GM23338 (cell line): ENCODE data around the gene DDX39B. TPM values are rescaled to one million over a fixed set of nuclear protein-coding genes. Genes with fewer than 3 reads are reported as not detected.

Experiments used
- ATAC-seq: fragments of 200-7000 bp; cut with Tn5 transposase; 3 replicates; pipeline ENCODE4 v1.9.1; 2020
- DNase-seq: peaks from one replicate; pipeline ENCODE4 v3.0.0-alpha.2; 2015; ENCODE audit warnings: low spot score
- H2AFZ ChIP-seq: fragments of 200-600 bp; sonication (generic); 2 replicates; pipeline ENCODE4 v1.8.0; 2016; ENCODE audit warnings: antibody characterized with exemption, mild to moderate bottlenecking, moderate library complexity
- H3F3A ChIP-seq: fragments of 200-600 bp; sonication (generic); replicated peaks from 2 replicates; pipeline ENCODE4 v1.8.0; 2017; ENCODE audit warnings: antibody characterized with exemption, mixed run types, low read depth
- H3K27ac ChIP-seq: fragments of 200-600 bp; sonication (generic); 2 replicates; pipeline ENCODE4 v1.6.1; 2016; ENCODE audit warnings: low read depth
- H3K27me3 ChIP-seq: fragments of 200-600 bp; sonication (generic); 2 replicates; pipeline ENCODE4 v1.8.0; 2016; ENCODE audit warnings: mild to moderate bottlenecking, mixed run types, moderate library complexity; ENCODE audit not compliant: insufficient read depth
- H3K36me3 ChIP-seq: fragments of 200-600 bp; sonication (generic); 2 replicates; pipeline ENCODE4 v1.8.0; 2016; ENCODE audit warnings: mild to moderate bottlenecking; ENCODE audit not compliant: insufficient read depth
- H3K4me1 ChIP-seq: fragments of 200-600 bp; sonication (generic); 2 replicates; pipeline ENCODE4 v1.8.0; 2016; ENCODE audit warnings: mild to moderate bottlenecking, moderate library complexity; ENCODE audit not compliant: insufficient read depth
- H3K4me2 ChIP-seq: fragments of 200-600 bp; sonication (generic); 2 replicates; pipeline ENCODE4 v1.7.1; 2017; ENCODE audit warnings: mixed run types
- H3K4me3 ChIP-seq: fragments of 200-600 bp; sonication (generic); 2 replicates; pipeline ENCODE4 v1.6.1; 2016; ENCODE audit warnings: mixed run types
- H3K79me2 ChIP-seq: fragments of 200-600 bp; sonication (generic); replicated peaks from 2 replicates; pipeline ENCODE4 v1.8.0; 2017; ENCODE audit warnings: mild to moderate bottlenecking; ENCODE audit not compliant: insufficient read depth
- H3K9me2 ChIP-seq: fragments of 200-600 bp; sonication (generic); 2 replicates; pipeline ENCODE4 v1.8.0; 2017; ENCODE audit not compliant: insufficient read depth
- H4K20me1 ChIP-seq: fragments of 200-600 bp; sonication (generic); replicated peaks from 2 replicates; pipeline ENCODE4 v1.8.0; 2017; ENCODE audit warnings: mild to moderate bottlenecking; ENCODE audit not compliant: insufficient read depth
- H3K27ac Mint-ChIP-seq: 2 replicates; pipeline ENCODE4 v1.8.0; 2020; ENCODE audit warnings: inconsistent platforms, mild to moderate bottlenecking, moderate library complexity, mixed read lengths
- H3K27me3 Mint-ChIP-seq: 3 replicates; pipeline ENCODE4 v1.8.0; 2022; ENCODE audit warnings: low read depth, mild to moderate bottlenecking, moderate library complexity, mixed read lengths, inconsistent platforms; ENCODE audit not compliant: insufficient read depth, poor library complexity
- H3K36me3 Mint-ChIP-seq: 3 replicates; pipeline ENCODE4 v1.8.0; 2021; ENCODE audit warnings: low read depth, mild to moderate bottlenecking, inconsistent platforms, moderate library complexity, mixed read lengths
- H3K4me1 Mint-ChIP-seq: 3 replicates; pipeline ENCODE4 v1.8.0; 2020; ENCODE audit warnings: mild to moderate bottlenecking, inconsistent platforms, mixed read lengths
- H3K4me3 Mint-ChIP-seq: 3 replicates; pipeline ENCODE4 v1.8.0; 2021; ENCODE audit warnings: moderate library complexity, mild to moderate bottlenecking, inconsistent platforms, mixed read lengths
- H3K9me3 Mint-ChIP-seq: 3 replicates; pipeline ENCODE4 v1.8.0; 2020; ENCODE audit warnings: moderate library complexity, mild to moderate bottlenecking, inconsistent platforms, mixed read lengths
- CTCF ChIP-seq, 2 experiments: fragments of 200-600 bp in 1 of 2; sonication (generic) in 1 of 2; conservative IDR thresholded peaks; 2 replicates each; pipeline versions ENCODE4 v1.5.1 to v1.6.1; 2016 to 2017; ENCODE audit warnings: antibody characterized with exemption in 2 of 2, low read depth in 2 of 2, mild to moderate bottlenecking in 2 of 2, moderate library complexity in 1 of 2
- EZH2phosphoT487 ChIP-seq: fragments of 200-600 bp; sonication (generic); IDR thresholded peaks from one replicate; pipeline ENCODE4 v1.8.1; 2018; ENCODE audit warnings: antibody characterized with exemption; ENCODE audit not compliant: unreplicated experiment
- JUNB ChIP-seq: IDR thresholded peaks from one replicate; pipeline ENCODE4 v1.6.1; 2016; ENCODE audit warnings: antibody characterized with exemption; ENCODE audit not compliant: unreplicated experiment
- NANOG ChIP-seq: IDR thresholded peaks from 2 replicates; pipeline ENCODE4 v1.6.1; 2016; ENCODE audit warnings: antibody characterized with exemption, borderline replicate concordance
- REST ChIP-seq: IDR thresholded peaks from one replicate; pipeline ENCODE4 v1.6.1; 2018; ENCODE audit warnings: antibody characterized with exemption; ENCODE audit not compliant: unreplicated experiment
- ZNF114 ChIP-seq: fragments of 250-450 bp; sonication (Bioruptor Pico); IDR thresholded peaks from 2 replicates; pipeline ENCODE4 v1.5.0; 2020; ENCODE audit warnings: mild to moderate bottlenecking, moderate library complexity
- ZNF331 ChIP-seq: fragments of 250-450 bp; sonication (Bioruptor Pico); IDR thresholded peaks from 2 replicates; pipeline ENCODE4 v1.5.0; 2020; ENCODE audit warnings: low read depth, mild to moderate bottlenecking, moderate library complexity
- polyA plus RNA-seq: library from polyadenylated mRNA; unstranded; fragments of >200 nt; fragmentation: Nextera tagmentation; extraction: Ambion mirVana; gene quantifications from 2 replicates; pipeline ENCODE4 v1.2.1, GENCODE V29; 2016
- small RNA-seq: library from RNA; depleted of rRNA; stranded (forward); fragments of <200 nt; gene quantifications from one replicate; pipeline ENCODE3, GENCODE V24; 2014; ENCODE audit warnings: low replicate concordance
- total RNA-seq: library from RNA; depleted of rRNA; stranded (reverse); fragments of >200 nt; shearing (Covaris generic); gene quantifications from 2 replicates; pipeline ENCODE4 v1.2.3, GENCODE V29; 2014; rRNA removed

The DDX39B gene
- total and polyA plus RNA-seq, 2 experiments from 2014 or later: 341 to 849 TPM

GRCh38 chr6:31480574-31480973 lies 61.2 kb downstream of the DDX39B start:
- Histone ChIP-seq H3K4me2 (no peak overlapping the region), H2AFZ (no peak overlapping the region), H4K20me1 (no peaks in the 10 kb centered on the region), H3K79me2 (no peaks in the 10 kb centered on the region), H3F3A (no peaks in the 10 kb centered on the region), H3K27me3 (no peaks in the 10 kb centered on the region), H3K27ac (no peak overlapping the region), H3K9me2 (no peaks in the 10 kb centered on the region), H3K4me3 (no peak overlapping the region), H3K4me1 (no peaks in the 10 kb centered on the region), H3K36me3 (no peaks in the 10 kb centered on the region)
- no peak overlapping the region for H3K27ac Mint-ChIP-seq
- no peak for ATAC-seq
- no peaks in the 10 kb centered on the region for H3K9me3 Mint-ChIP-seq
- TF ChIP-seq ZNF114 (CRISPR knock-in tag) (no peak), CTCF (conservative IDR thresholded peaks at IDR 0.05; ENCODE audit: low read depth in 2 of 2) (no peak), JUNB (no peak), EZH2phosphoT487 (no peak), ZNF331 (CRISPR knock-in tag) (no peak), REST (no peak), NANOG (no peak)
- no peak for DNase-seq
- H3K27me3 Mint-ChIP-seq: peaks cover under 1% of the 10 kb centered on the region
- no peak overlapping the region for H3K4me3 Mint-ChIP-seq
- H3K36me3 Mint-ChIP-seq: no peaks in the 10 kb centered on the region
- no peaks in the 10 kb centered on the region; the same call in 2 of the 3 replicates for H3K4me1 Mint-ChIP-seq

Small RNA genes within 50 kb of the gene (small RNA-seq; reads per million reads assigned to genes)
- gene AL663061.1 (not detected), gene RF00019 (not detected), gene SNORD117 (132 reads per million, percentile 99 among the genes with 10 or more reads in this experiment), gene SNORD84 (not detected)

Other genes starting within 250 kb of the DDX39B start
- gene HLA-B, start 184.8 kb downstream of the DDX39B start, total RNA-seq: 36.1 and 44.3 TPM in 2 replicates
- gene HLA-B, start 184.8 kb downstream of the DDX39B start, polyA plus RNA-seq: 86.0 and 102 TPM in 2 replicates
- 18.2 and 22.7 TPM in 2 replicates for gene MICA, start 138.4 kb downstream of the DDX39B start, total RNA-seq
- gene MICA, start 138.4 kb downstream of the DDX39B start, polyA plus RNA-seq: 12.7 and 13.4 TPM in 2 replicates
- gene MICB, start 43.9 kb downstream of the DDX39B start, total RNA-seq: 20.8 and 23.8 TPM in 2 replicates
- gene MICB, start 43.9 kb downstream of the DDX39B start, polyA plus RNA-seq: 8.8 and 9.2 TPM in 2 replicates
- not detected in 2 replicates for gene MCCD1, start 13.0 kb downstream of the DDX39B start, total RNA-seq
- gene MCCD1, start 13.0 kb downstream of the DDX39B start, polyA plus RNA-seq: not detected in 2 replicates
- gene ATP6V1G2, start 4.6 kb upstream of the DDX39B start, total RNA-seq: 1.6 and 2.4 TPM in 2 replicates
- gene ATP6V1G2, start 4.6 kb upstream of the DDX39B start, polyA plus RNA-seq: 2.2 and 2.7 TPM in 2 replicates
- gene NFKBIL1, start 5.6 kb upstream of the DDX39B start, total RNA-seq: 10.1 and 12.3 TPM in 2 replicates
- 8.4 and 9.6 TPM in 2 replicates for gene NFKBIL1, start 5.6 kb upstream of the DDX39B start, polyA plus RNA-seq
- not detected in 2 replicates for gene LTA, start 30.3 kb upstream of the DDX39B start, total RNA-seq
- gene LTA, start 30.3 kb upstream of the DDX39B start, polyA plus RNA-seq: not detected in 2 replicates
- not detected in 2 replicates for gene TNF, start 33.6 kb upstream of the DDX39B start, total RNA-seq
- gene TNF, start 33.6 kb upstream of the DDX39B start, polyA plus RNA-seq: 0.11 TPM in 1 of 2 replicates, not detected in the other
- gene LTB, start 40.4 kb upstream of the DDX39B start, total RNA-seq: not detected in 2 replicates
- gene LTB, start 40.4 kb upstream of the DDX39B start, polyA plus RNA-seq: 0.83 and 1.7 TPM in 2 replicates
- not detected in 2 replicates for gene LST1, start 44.3 kb upstream of the DDX39B start, total RNA-seq
- 0.37 TPM in 1 of 2 replicates, not detected in the other for gene LST1, start 44.3 kb upstream of the DDX39B start, polyA plus RNA-seq
- gene NCR3, start 51.0 kb upstream of the DDX39B start, total RNA-seq: not detected in 2 replicates
- not detected in 2 replicates for gene NCR3, start 51.0 kb upstream of the DDX39B start, polyA plus RNA-seq
- 6.2 and 13.3 TPM in 2 replicates for gene AIF1, start 73.2 kb upstream of the DDX39B start, total RNA-seq
- 33.7 and 36.2 TPM in 2 replicates for gene AIF1, start 73.2 kb upstream of the DDX39B start, polyA plus RNA-seq
- gene PRRC2A, start 78.7 kb upstream of the DDX39B start, total RNA-seq: 223 and 273 TPM in 2 replicates
- 213 and 238 TPM in 2 replicates for gene PRRC2A, start 78.7 kb upstream of the DDX39B start, polyA plus RNA-seq
- gene BAG6, start 110.7 kb upstream of the DDX39B start, total RNA-seq: 289 and 292 TPM in 2 replicates
- 169 and 183 TPM in 2 replicates for gene BAG6, start 110.7 kb upstream of the DDX39B start, polyA plus RNA-seq
- 1.2 and 4.2 TPM in 2 replicates for gene APOM, start 113.9 kb upstream of the DDX39B start, total RNA-seq
- 10.0 and 10.7 TPM in 2 replicates for gene APOM, start 113.9 kb upstream of the DDX39B start, polyA plus RNA-seq
- 12.8 and 15.0 TPM in 2 replicates for gene C6orf47, start 118.8 kb upstream of the DDX39B start, total RNA-seq
- 9.4 TPM in 2 replicates for gene C6orf47, start 118.8 kb upstream of the DDX39B start, polyA plus RNA-seq
- 24.6 and 27.1 TPM in 2 replicates for gene GPANK1, start 123.0 kb upstream of the DDX39B start, total RNA-seq
- 49.2 and 54.0 TPM in 2 replicates for gene GPANK1, start 123.0 kb upstream of the DDX39B start, polyA plus RNA-seq
- 210 and 260 TPM in 2 replicates for gene CSNK2B, start 124.1 kb upstream of the DDX39B start, total RNA-seq
- gene CSNK2B, start 124.1 kb upstream of the DDX39B start, polyA plus RNA-seq: 271 and 282 TPM in 2 replicates
- 3.8 and 7.9 TPM in 2 replicates for gene LY6G5B, start 128.0 kb upstream of the DDX39B start, total RNA-seq
- 8.4 and 8.5 TPM in 2 replicates for gene LY6G5B, start 128.0 kb upstream of the DDX39B start, polyA plus RNA-seq
- gene LY6G5C, start 139.1 kb upstream of the DDX39B start, total RNA-seq: 1.1 TPM in 1 of 2 replicates, not detected in the other
- 2.1 TPM in 2 replicates for gene LY6G5C, start 139.1 kb upstream of the DDX39B start, polyA plus RNA-seq
- gene ABHD16A, start 161.3 kb upstream of the DDX39B start, total RNA-seq: 29.7 and 37.0 TPM in 2 replicates
- gene ABHD16A, start 161.3 kb upstream of the DDX39B start, polyA plus RNA-seq: 25.9 and 26.9 TPM in 2 replicates
- not detected in 2 replicates for gene LY6G6F, start 164.9 kb upstream of the DDX39B start, total RNA-seq
- gene LY6G6F, start 164.9 kb upstream of the DDX39B start, polyA plus RNA-seq: not detected in 2 replicates
- not detected in 2 replicates for gene LY6G6D, start 173.3 kb upstream of the DDX39B start, total RNA-seq
- not detected in 2 replicates for gene LY6G6D, start 173.3 kb upstream of the DDX39B start, polyA plus RNA-seq
- gene LY6G6C, start 179.7 kb upstream of the DDX39B start, total RNA-seq: not detected in 2 replicates
- gene LY6G6C, start 179.7 kb upstream of the DDX39B start, polyA plus RNA-seq: 0.23 TPM in 1 of 2 replicates, not detected in the other
- gene MPIG6B, start 181.4 kb upstream of the DDX39B start, total RNA-seq: not detected in 2 replicates
- 0.12 and 0.13 TPM in 2 replicates for gene MPIG6B, start 181.4 kb upstream of the DDX39B start, polyA plus RNA-seq
- gene DDAH2, start 187.3 kb upstream of the DDX39B start, total RNA-seq: 58.7 and 62.2 TPM in 2 replicates
- 65.0 and 65.1 TPM in 2 replicates for gene DDAH2, start 187.3 kb upstream of the DDX39B start, polyA plus RNA-seq
- gene CLIC1, start 194.5 kb upstream of the DDX39B start, total RNA-seq: 226 and 269 TPM in 2 replicates
- 269 and 296 TPM in 2 replicates for gene CLIC1, start 194.5 kb upstream of the DDX39B start, polyA plus RNA-seq
- 23.9 and 27.2 TPM in 2 replicates for gene MSH5, start 198.0 kb upstream of the DDX39B start, total RNA-seq
- 12.1 and 12.8 TPM in 2 replicates for gene MSH5, start 198.0 kb upstream of the DDX39B start, polyA plus RNA-seq
- 3.9 TPM in 1 of 2 replicates, not detected in the other for gene SAPCD1, start 220.7 kb upstream of the DDX39B start, total RNA-seq
- gene SAPCD1, start 220.7 kb upstream of the DDX39B start, polyA plus RNA-seq: 4.5 and 5.0 TPM in 2 replicates
- 0.07 and 0.12 TPM in 2 replicates for gene VWA7, start 235.3 kb upstream of the DDX39B start, total RNA-seq
- gene VWA7, start 235.3 kb upstream of the DDX39B start, polyA plus RNA-seq: 0.36 and 0.75 TPM in 2 replicates